IMR-90 (cell line): ENCODE data around the gene CDKN1C. TPM values are rescaled to one million over a fixed set of nuclear protein-coding genes. Genes with fewer than 3 reads are reported as not detected.

Experiments used
- ATAC-seq: fragments of 200-7000 bp; cut with Tn5 transposase; 2 replicates; pipeline ENCODE4 v1.9.1; 2020; ENCODE audit warnings: low read depth, mild to moderate bottlenecking, moderate library complexity
- BruUV-seq: library from RNA; stranded (reverse); fragments of 400-500 nt; replicated peaks from 2 replicates; lab custom pipeline; 2021; lab: Mats Ljungman, UMichigan
- CTCF ChIA-PET: fragments of 300-600 bp; formaldehyde crosslinking; extraction: SDS; loops from one replicate; lab custom pipeline; 2021; ENCODE audit warnings: antibody characterized with exemption; lab: Yijun Ruan, JAX
- POLR2A ChIA-PET: fragments of 300-600 bp; sonication (Branson Sonifier 250); formaldehyde crosslinking; loops from one replicate; lab custom pipeline; 2022; ENCODE audit warnings: antibody characterized with exemption; ENCODE audit not compliant: unreplicated experiment; lab: Charles Lee
- DNase-seq: peaks from one replicate; pipeline ENCODE4 v3.0.0; 2013
- H2AFZ ChIP-seq: replicated peaks from 2 replicates; pipeline ENCODE3; 2013; ENCODE audit warnings: low read length, mild to moderate bottlenecking; ENCODE audit not compliant: poor library complexity
- H2AK5ac ChIP-seq: 2 replicates; pipeline ENCODE4 v1.6.1; 2013; ENCODE audit warnings: low read depth, low read length, inconsistent platforms
- H2AK9ac ChIP-seq: replicated peaks from 2 replicates; pipeline ENCODE3; 2013; ENCODE audit warnings: mild to moderate bottlenecking, low read depth, low read length, moderate library complexity; ENCODE audit not compliant: poor library complexity
- H2BK120ac ChIP-seq: 2 replicates; pipeline ENCODE4 v1.6.1; 2013; ENCODE audit warnings: low read depth, low read length, inconsistent platforms
- H2BK15ac ChIP-seq: 3 replicates; pipeline ENCODE4 v1.6.1; 2013; ENCODE audit warnings: low read depth, low read length, inconsistent platforms
- H2BK20ac ChIP-seq: 2 replicates; pipeline ENCODE4 v1.6.1; 2013; ENCODE audit warnings: low read depth, mild to moderate bottlenecking, inconsistent platforms, low read length, moderate library complexity
- H2BK5ac ChIP-seq: 2 replicates; pipeline ENCODE4 v1.6.1; 2013; ENCODE audit warnings: mild to moderate bottlenecking, low read depth, low read length, inconsistent platforms; ENCODE audit not compliant: poor library complexity, severe bottlenecking
- H3K14ac ChIP-seq: replicated peaks from 2 replicates; pipeline ENCODE4 v1.6.1; 2013; ENCODE audit warnings: low read depth, low read length, inconsistent platforms
- H3K18ac ChIP-seq: 2 replicates; pipeline ENCODE4 v1.6.1; 2013; ENCODE audit warnings: low read depth, low read length, control low read depth
- H3K23ac ChIP-seq: 2 replicates; pipeline ENCODE4 v1.6.1; 2013; ENCODE audit warnings: low read depth, low read length, inconsistent platforms
- H3K27ac ChIP-seq: 2 replicates; pipeline ENCODE4 v1.5.1; 2013; ENCODE audit warnings: mild to moderate bottlenecking, control low read depth, low read length; ENCODE audit not compliant: insufficient read depth
- H3K27me3 ChIP-seq: 2 replicates; pipeline ENCODE4 v1.6.1; 2013; ENCODE audit warnings: low read length; ENCODE audit not compliant: control insufficient read depth, insufficient read depth
- H3K36me3 ChIP-seq: 2 replicates; pipeline ENCODE4 v1.6.1; 2013; ENCODE audit warnings: low read length, mixed read lengths; ENCODE audit not compliant: control insufficient read depth, insufficient read depth
- H3K4ac ChIP-seq: 2 replicates; pipeline ENCODE4 v1.6.1; 2013; ENCODE audit warnings: low read depth, low read length, inconsistent platforms
- H3K4me1 ChIP-seq: 2 replicates; pipeline ENCODE4 v1.6.1; 2013; ENCODE audit warnings: low read length, mixed read lengths; ENCODE audit not compliant: control insufficient read depth, insufficient read depth
- H3K4me2 ChIP-seq: 2 replicates; pipeline ENCODE4 v1.6.1; 2013; ENCODE audit warnings: low read depth, mild to moderate bottlenecking, control low read depth, low read length, moderate library complexity
- H3K4me3 ChIP-seq: 2 replicates; pipeline ENCODE4 v1.5.1; 2013; ENCODE audit warnings: low read depth, mild to moderate bottlenecking, control low read depth, low read length, moderate library complexity; ENCODE audit not compliant: insufficient read depth
- H3K56ac ChIP-seq: 2 replicates; pipeline ENCODE4 v1.6.1; 2013; ENCODE audit warnings: low read length, inconsistent platforms; ENCODE audit not compliant: insufficient read depth; ENCODE audit errors: extremely low read depth
- H3K79me1 ChIP-seq, 2 experiments: 2 replicates each; pipeline ENCODE4 v1.6.1; 2013; ENCODE audit warnings: low read length in 2 of 2, inconsistent platforms in 1 of 2, low read depth in 1 of 2
- H3K9ac ChIP-seq: 2 replicates; pipeline ENCODE4 v1.6.1; 2013; ENCODE audit warnings: low read depth, low read length, control low read depth
- H3K9me1 ChIP-seq: 2 replicates; pipeline ENCODE4 v1.6.1; 2013; ENCODE audit warnings: low read length, inconsistent platforms; ENCODE audit not compliant: insufficient read depth
- H3K9me3 ChIP-seq: 2 replicates; pipeline ENCODE4 v1.6.1; 2013; ENCODE audit warnings: low read length; ENCODE audit not compliant: control insufficient read depth, insufficient read depth
- H4K20me1 ChIP-seq: 2 replicates; pipeline ENCODE4 v1.6.1; 2013; ENCODE audit warnings: low read length, inconsistent platforms; ENCODE audit not compliant: insufficient read depth
- H4K5ac ChIP-seq: 2 replicates; pipeline ENCODE4 v1.6.1; 2013; ENCODE audit warnings: mild to moderate bottlenecking, low read depth, low read length, control low read depth
- H4K8ac ChIP-seq, 2 experiments: 2 replicates each; pipeline ENCODE4 v1.6.1; 2013; ENCODE audit warnings: low read depth in 2 of 2, low read length in 2 of 2, control low read depth in 1 of 2, inconsistent platforms in 1 of 2
- H4K91ac ChIP-seq: 2 replicates; pipeline ENCODE4 v1.6.1; 2013; ENCODE audit warnings: low read depth, low read length, inconsistent platforms; ENCODE audit not compliant: insufficient read depth
- RFX5 ChIP-seq: IDR thresholded peaks from 2 replicates; pipeline ENCODE4 v1.8.0; 2012; ENCODE audit warnings: low read depth, mild to moderate bottlenecking, low read length, moderate library complexity
- WGBS, 2 experiments: methylation state at CpG; one replicate each; pipeline versions ENCODE4 v1.1.5 to v1.1.7; 2013; ENCODE audit warnings: missing lambda C conversion rate in 2 of 2; ENCODE audit not compliant: insufficient read length in 1 of 2; ENCODE audit errors: extremely low coverage in 2 of 2; 5-methylcytosine and 5-hydroxymethylcytosine counted together
- dilution Hi-C: fragments of 300-500 bp; cut with HindIII; formaldehyde crosslinking; loops from one replicate; pipeline ENCODE4 v1.14.3; 2018; ENCODE audit warnings: low sequenced_read_pairs; ENCODE audit not compliant: unreplicated experiment
- in situ Hi-C: fragments of 300-500 bp; cut with MboI; formaldehyde crosslinking; loops from 3 replicates; pipeline ENCODE4 v1.14.3; 2019; ENCODE audit warnings: low sequenced_read_pairs, inconsistent platforms, mixed read lengths
- intact Hi-C: fragments of 100-400 bp; cut with micrococcal nuclease; formaldehyde crosslinking; loops from 2 replicates; pipeline ENCODE4 v1.10.0; 2022
- polyA plus RNA-seq, 3 experiments: library from polyadenylated mRNA; depleted of rRNA; stranded (reverse); fragments of >200 nt; gene quantifications; 2 replicates each; pipeline ENCODE4 v1.2.3, GENCODE V29; 2012; ENCODE audit warnings: low replicate concordance in 1 of 3
- total RNA-seq: library from RNA; depleted of rRNA; stranded (reverse); fragments of >200 nt; gene quantifications from 2 replicates; pipeline ENCODE4 v1.2.3, GENCODE V29; 2012

Gene CDKN1C
- total and polyA plus RNA-seq, 2 of the 4 experiments (the other 2 are of a cell fraction) = 1.6 to 3.0 TPM

DNA sequence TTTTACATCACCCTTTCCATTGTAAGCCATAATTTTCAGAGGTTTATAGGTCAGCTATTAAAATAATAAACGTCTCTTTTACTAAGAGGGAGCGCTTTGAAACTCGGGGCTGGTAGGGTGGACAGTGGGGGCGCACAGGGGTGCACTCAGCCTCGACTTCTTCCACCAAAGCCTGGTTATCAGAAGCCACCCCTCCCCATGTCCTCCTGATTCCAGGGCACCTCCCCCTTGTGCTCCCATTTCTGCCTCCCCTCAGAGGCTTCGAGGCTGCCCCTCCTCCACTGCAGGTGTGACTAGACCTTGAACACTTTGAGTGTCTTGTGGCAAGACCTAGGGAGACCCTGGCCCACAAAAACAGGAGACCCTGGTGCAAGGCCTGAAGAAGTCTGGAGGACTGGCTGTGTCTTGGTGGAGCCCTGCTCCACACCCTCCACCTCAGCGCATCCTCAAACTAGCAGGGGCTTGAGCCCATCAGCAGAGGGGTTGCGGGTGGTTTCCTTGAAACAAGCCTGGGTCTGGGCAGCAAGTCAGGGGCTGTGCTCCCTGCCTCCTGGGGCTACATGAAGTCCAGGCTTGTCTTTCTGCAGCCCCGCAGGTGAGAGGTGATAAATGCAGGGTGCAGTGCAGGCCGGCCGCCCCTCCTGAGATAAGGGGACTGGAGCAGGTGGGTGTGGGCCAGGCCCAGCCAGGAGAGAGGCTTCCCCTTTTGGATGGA is 3.0 kb downstream of the CDKN1C start:
- Histone ChIP-seq H2BK15ac (no peak overlapping the region), H2BK20ac (no peak overlapping the region), H4K5ac (no peak overlapping the region), H3K9me1 (no peaks in the 10 kb centered on the region; the same call in 1 of the 2 replicates), H4K91ac (no peak overlapping the region), H2AK5ac (no peak overlapping the region), H3K4me3 (no peak overlapping the region), H3K18ac (no peak overlapping the region), H3K27ac (no peak overlapping the region), H3K14ac (no peak overlapping the region), H3K4me2 (no peak overlapping the region; the same call in 1 of the 2 replicates), H3K36me3 (peaks cover 7% of the 10 kb centered on the region; the same call in 1 of the 2 replicates), H3K4ac (no peak overlapping the region), H2BK5ac (no peak overlapping the region), H3K79me1 (peaks cover 0 to 3% of the 10 kb centered on the region in 2 experiments; a peak in 1 of 4 replicates), H3K23ac (no peak overlapping the region), H3K27me3 (peaks cover 3% of the 10 kb centered on the region; the same call in 1 of the 2 replicates), H2AFZ (no peak overlapping the region), H4K20me1 (peaks cover 12% of the 10 kb centered on the region), H2BK120ac (no peak overlapping the region), H3K56ac (no peak overlapping the region), H3K9ac (no peak overlapping the region), H4K8ac (no peak overlapping the region), H3K4me1 (peaks cover 4% of the 10 kb centered on the region; the same call in 1 of the 2 replicates), H2AK9ac (peak overlapping the region; percentile 35), H3K9me3 (peaks cover 6% of the 10 kb centered on the region)
- DNase-seq = no peak
- no TSS peak for BruUV-seq
- no peak for ATAC-seq
- intact Hi-C loops (no loop called here), in situ Hi-C loops (loop anchor here (25.0 kb wide), 1 partner anchor 695 kb away; no protein-coding TSS in a partner anchor), dilution Hi-C loops (no loop called here)
- TF ChIP-seq RFX5 = no peak
- WGBS, 2 experiments = 76% methylated on average over 5 of the region's 11 CpGs; no CpG with 5 or more reads in 1 of the 2 experiments
- ChIA-PET CTCF (interaction anchor here (1.2 to 11.0 kb wide), 3 partner anchors 8 to 350 kb away, joined by 3 to 116 read pairs (median 3); no protein-coding TSS in a partner anchor), POLR2A (no interaction called here)
